GM12892 (cell line): ENCODE results near the gene ARHGEF11.

Experiments used
- POLR2A ChIP-seq: IDR thresholded peaks from 2 replicates; pipeline ENCODE4 v1.6.1; 2011; ENCODE audit warnings: low read depth, low read length, control low read depth
- POLR2AphosphoS5 ChIP-seq: IDR thresholded peaks from 2 replicates; pipeline ENCODE4 v1.6.1; 2011; ENCODE audit warnings: low read depth, low read length, control low read depth
- TAF1 ChIP-seq: IDR thresholded peaks from 2 replicates; pipeline ENCODE4 v1.6.1; 2011; ENCODE audit warnings: low read depth, mild to moderate bottlenecking, control low read depth, low read length, borderline replicate concordance

- TF ChIP-seq TAF1 (no peak), POLR2A (no peak), POLR2AphosphoS5 (no peak)
Measured at GRCh38 chr1:157044326-157044725, 1.2 kb downstream of the ARHGEF11 start.
